Nucleus accumbens (tissue), 56 donors: ENCODE data around the gene MKRN2.
"Not testable (repeated sequence)": the region's sequence is repeated elsewhere in the genome, so short reads cannot be mapped to it uniquely, and the experiment has no call there.

Source experiments
- DNase-seq, 56 donors: peaks; one replicate each; lab custom pipeline; 2025; lab: John Stamatoyannopoulos, UW

The MKRN2 gene

GRCh38 chr3:12624964-12625363 is 68.1 kb downstream of the MKRN2 start:
- DNase-seq = not testable (repeated sequence)

DNA sequence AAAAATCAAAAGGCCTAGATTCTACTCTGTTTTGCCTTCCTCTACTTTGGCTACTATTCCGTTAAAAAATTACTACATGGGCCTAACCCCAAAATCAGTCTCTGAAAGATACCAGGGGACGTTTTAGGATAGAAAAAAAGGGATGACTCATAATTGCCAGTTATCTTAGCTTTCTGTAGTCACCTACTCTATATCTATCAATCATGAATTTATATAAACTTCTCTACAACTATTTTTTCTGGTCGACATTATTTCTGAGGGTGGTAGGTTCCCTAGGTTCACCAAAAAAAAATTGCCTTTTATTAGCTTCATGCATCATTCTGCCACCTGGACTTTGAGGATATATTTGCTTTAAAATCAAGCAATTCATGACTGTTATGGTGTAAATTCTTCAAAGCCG is 70.5 kb downstream of the MKRN2 start:
- no peak for DNase-seq

DNA sequence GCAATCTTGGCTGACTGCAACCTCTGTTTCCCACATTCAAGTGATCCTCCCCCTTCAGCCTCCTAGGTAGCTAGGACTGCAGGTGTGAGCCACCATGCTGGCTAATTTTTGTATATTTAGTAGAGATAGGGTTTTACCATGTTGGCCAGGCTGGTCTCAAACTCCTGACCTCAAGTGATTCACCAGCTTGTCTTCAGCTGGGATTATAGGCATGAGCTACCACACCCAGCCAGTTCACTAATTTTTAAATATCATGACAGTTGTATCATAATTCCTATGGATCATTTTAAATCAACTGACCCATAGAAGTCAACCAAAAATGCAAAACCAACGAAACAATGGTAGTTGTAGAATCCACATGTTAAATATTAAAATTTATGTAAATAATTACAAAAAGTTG is 71.9 kb downstream of the MKRN2 start:
- no peak for DNase-seq

DNA sequence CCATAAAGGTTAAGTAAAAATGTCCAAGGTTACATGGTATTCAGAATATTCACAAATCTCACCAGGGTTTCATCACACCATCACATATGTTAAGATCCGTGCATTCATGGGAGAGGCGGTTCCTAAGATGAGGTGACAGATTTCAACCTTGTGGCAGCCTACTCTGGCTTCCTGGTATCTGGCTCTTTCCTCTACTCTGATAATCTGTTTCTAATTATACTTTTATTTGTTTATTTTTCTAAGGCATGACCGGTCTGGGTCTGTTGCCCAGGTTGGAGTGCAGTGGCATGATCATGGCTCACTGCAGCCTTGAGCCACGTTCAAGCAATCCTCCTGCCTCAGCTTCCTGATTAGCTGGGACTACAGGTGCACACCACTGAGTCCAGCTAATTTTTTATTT is 72.7 kb downstream of the MKRN2 start:
- DNase-seq = no peak

- DNase-seq = no peak
Measured at GRCh38 chr3:12630292-12630691, 73.4 kb downstream of the MKRN2 start.

DNA sequence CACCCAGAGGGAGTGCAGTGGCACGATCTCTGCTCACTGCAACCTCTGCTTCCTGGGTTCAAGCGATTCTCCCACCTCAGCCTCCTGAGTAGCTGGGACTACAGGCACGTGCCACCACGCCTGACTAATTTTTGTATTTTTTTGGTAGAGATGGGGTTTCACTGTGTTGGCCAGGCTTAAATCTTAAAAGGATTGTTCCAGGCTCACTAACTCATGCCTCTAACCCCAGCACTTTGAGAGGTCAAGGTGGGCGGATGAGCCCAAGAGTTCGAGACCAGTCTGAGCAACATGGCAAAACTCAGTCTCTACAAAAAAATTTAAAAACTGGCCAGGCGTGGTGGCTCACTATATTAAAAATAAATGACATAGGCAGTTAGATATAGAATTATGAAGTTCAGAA is 74.0 kb downstream of the MKRN2 start:
- not testable (repeated sequence) for DNase-seq

DNA sequence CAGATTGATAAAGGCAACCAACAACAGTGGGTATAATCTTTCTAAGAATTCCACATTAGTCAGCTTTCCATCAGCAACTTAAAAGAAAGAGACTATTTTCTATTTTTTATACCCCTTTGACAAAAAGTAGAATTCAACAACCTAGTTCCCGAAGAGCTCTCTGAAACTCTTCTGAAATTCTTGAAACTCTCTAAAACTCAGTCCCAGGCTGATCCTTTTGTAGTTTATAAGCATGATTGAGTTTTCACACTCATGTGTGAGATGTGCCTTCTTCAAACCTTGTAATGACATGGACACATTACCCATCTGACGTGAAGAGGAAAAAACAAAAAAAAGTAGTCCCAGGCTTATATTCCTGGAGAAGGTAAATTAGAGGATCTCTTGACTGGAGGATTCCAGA is 75.6 kb downstream of the MKRN2 start:
- no peak for DNase-seq

- DNase-seq = no peak
Measured at GRCh38 chr3:12633108-12633507, 76.2 kb downstream of the MKRN2 start.
